Measurements from ENCODE around the gene MLYCD.
A peak's percentile ranks its signal among the peaks of the same experiment; 100 is the strongest.
"Not testable (repeated sequence)": the region's sequence is repeated elsewhere in the genome, so short reads cannot be mapped to it uniquely, and the experiment has no call there.

MLYCD gene

GRCh38 chr16:83940630-83941378 lies 41.9 kb downstream of the MLYCD start:
- no peak for DNase-seq (ENCODE audit: low read depth)

- not testable (repeated sequence) for DNase-seq (ENCODE audit: low read depth)
Measured at GRCh38 chr16:83941546-83941945, 42.6 kb downstream of the MLYCD start.

GRCh38 chr16:83942074-83942473 lies 43.2 kb downstream of the MLYCD start:
- DNase-seq (ENCODE audit: low read depth) = no peak

- no peak for DNase-seq (ENCODE audit: low read depth)
Measured at GRCh38 chr16:83942815-83943515, 44.0 kb downstream of the MLYCD start.

- no peak for DNase-seq (ENCODE audit: low read depth)
Measured at GRCh38 chr16:83943516-83944050, 44.7 kb downstream of the MLYCD start.

- DNase-seq (ENCODE audit: low read depth) = no peak
Measured at GRCh38 chr16:83945587-83945986, 46.7 kb downstream of the MLYCD start.

GRCh38 chr16:83946154-83946780 lies 47.4 kb downstream of the MLYCD start:
- no peak for DNase-seq (ENCODE audit: low read depth)

GRCh38 chr16:83946781-83947566 lies 48.1 kb downstream of the MLYCD start:
- no peak for DNase-seq (ENCODE audit: low read depth)

- DNase-seq (ENCODE audit: low read depth) = no peak
Measured at GRCh38 chr16:83947642-83948234, 48.8 kb downstream of the MLYCD start.

GRCh38 chr16:83948914-83949723 lies 50.2 kb downstream of the MLYCD start:
- DNase-seq (ENCODE audit: low read depth) = no peak

- no peak for DNase-seq (ENCODE audit: low read depth)
Measured at GRCh38 chr16:83949724-83950001, 50.7 kb downstream of the MLYCD start.

GRCh38 chr16:83950862-83951399 lies 52.0 kb downstream of the MLYCD start:
- DNase-seq (ENCODE audit: low read depth) = not testable (repeated sequence)

GRCh38 chr16:83951544-83951943 lies 52.6 kb downstream of the MLYCD start:
- no peak for DNase-seq (ENCODE audit: low read depth)

- peak; percentile 66 for DNase-seq (ENCODE audit: low read depth)
Measured at GRCh38 chr16:83952587-83952939, 53.6 kb downstream of the MLYCD start.

- peak; percentile 98 for DNase-seq (ENCODE audit: low read depth)
Measured at GRCh38 chr16:83952940-83953795, 54.3 kb downstream of the MLYCD start, which contains the start of gene OSGIN1. Gene OSGIN1 (plus strand): TSS chr16:83953240. CDS start chr16:83957672, 4,432 bp downstream.

- DNase-seq (ENCODE audit: low read depth) = peak; percentile 65
Measured at GRCh38 chr16:83953796-83954576, 55.1 kb downstream of the MLYCD start.

GRCh38 chr16:83954577-83955016 lies 55.7 kb downstream of the MLYCD start:
- DNase-seq (ENCODE audit: low read depth) = peak; percentile 85

GRCh38 chr16:83955218-83956130 lies 56.6 kb downstream of the MLYCD start:
- DNase-seq (ENCODE audit: low read depth) = no peak

All from ELR (cell line).